ENCODE data around the gene MT1X.
A peak's percentile ranks its signal among the peaks of the same experiment; 100 is the strongest.

MT1X gene

GRCh38 chr16:56681939-56682702, at the start of gene MT1X:
Gene MT1X (plus strand): TSS chr16:56682470. CDS start chr16:56682541, 71 bp downstream.
- peak; percentile 90 to 93 for DNase-seq

GRCh38 chr16:56632848-56633365, 49.4 kb upstream of the MT1X start:
- DNase-seq: no peak

GRCh38 chr16:56633535-56633934, 48.7 kb upstream of the MT1X start:
- DNase-seq: no peak

GRCh38 chr16:56634715-56635440, 47.4 kb upstream of the MT1X start:
- DNase-seq: no peak

- no peak for DNase-seq
Observed at GRCh38 chr16:56635441-56635967, 46.8 kb upstream of the MT1X start.

GRCh38 chr16:56636616-56637413, 45.5 kb upstream of the MT1X start:
- no peak for DNase-seq

- DNase-seq: peak in 1 of 2 donors; percentile 38
Observed at GRCh38 chr16:56637814-56638750, 44.2 kb upstream of the MT1X start, which contains the start of gene MT1A. Gene MT1A (plus strand): TSS chr16:56638666. CDS start chr16:56638739, 73 bp downstream.

GRCh38 chr16:56639045-56639444, 43.2 kb upstream of the MT1X start:
- DNase-seq: no peak

- no peak for DNase-seq
Observed at GRCh38 chr16:56640076-56640475, 42.2 kb upstream of the MT1X start.

- no peak for DNase-seq
Observed at GRCh38 chr16:56641166-56641565, 41.1 kb upstream of the MT1X start.

GRCh38 chr16:56643080-56643778, 39.0 kb upstream of the MT1X start:
- peak; percentile 79 to 81 for DNase-seq

- DNase-seq: no peak
Observed at GRCh38 chr16:56643833-56644232, 38.4 kb upstream of the MT1X start.

GRCh38 chr16:56645311-56645710, 37.0 kb upstream of the MT1X start:
- DNase-seq: no peak

GRCh38 chr16:56645838-56646237, 36.4 kb upstream of the MT1X start:
- no peak for DNase-seq

GRCh38 chr16:56647641-56648431, 34.4 kb upstream of the MT1X start:
- DNase-seq: no peak

- no peak for DNase-seq
Observed at GRCh38 chr16:56649271-56649670, 33.0 kb upstream of the MT1X start.

GRCh38 chr16:56649820-56650219, 32.5 kb upstream of the MT1X start:
- no peak for DNase-seq

GRCh38 chr16:56651586-56651985, 30.7 kb upstream of the MT1X start, which contains the start of gene MT1B:
Gene MT1B (plus strand): TSS chr16:56651886. CDS start chr16:56651954, 68 bp downstream.
- no peak for DNase-seq

GRCh38 chr16:56652600-56652999, 29.7 kb upstream of the MT1X start:
- no peak for DNase-seq

- DNase-seq: no peak
Observed at GRCh38 chr16:56653218-56653617, 29.1 kb upstream of the MT1X start.
